Panc1 (cell line): Measurements from ENCODE around the gene CADM1.

Experiments
- CTCF ChIP-seq: fragments of 450-650 bp; IDR thresholded peaks from 2 replicates; pipeline ENCODE4 v1.5.1; 2017; ENCODE audit warnings: mild to moderate bottlenecking
- POLR2AphosphoS5 ChIP-seq: IDR thresholded peaks from 2 replicates; pipeline ENCODE4 v1.6.1; 2012; ENCODE audit warnings: mild to moderate bottlenecking, low read depth, low read length, moderate library complexity

- no peak for TF ChIP-seq CTCF
- no peak for TF ChIP-seq POLR2AphosphoS5
Observed at GRCh38 chr11:115180272-115180671, 323.9 kb downstream of the CADM1 start.
